Jurkat, Clone E6-1 (cell line): Measurements from ENCODE around the gene HOXB1.
"Not testable (repeated sequence)": the region's sequence is repeated elsewhere in the genome, so short reads cannot be mapped to it uniquely, and the experiment has no call there.

Experiments
- DNase-seq: peaks from one replicate; pipeline ENCODE4 v3.0.0-alpha.2; 2011; ENCODE audit warnings: low read depth, low spot score
- H3K4me3 ChIP-seq: 2 replicates; pipeline ENCODE4 v1.5.1; 2011; ENCODE audit warnings: mild to moderate bottlenecking, low read length, control low read depth, moderate library complexity

HOXB1 gene

GRCh38 chr17:48528936-48529682, 1.7 kb downstream of the HOXB1 start:
- no peak overlapping the region for H3K4me3 ChIP-seq
- no peak for DNase-seq

- DNase-seq = no peak
- no peak overlapping the region for H3K4me3 ChIP-seq
These were observed 2.5 kb downstream of the HOXB1 start for GRCh38 chr17:48528153-48528935.

- H3K4me3 ChIP-seq = no peak overlapping the region
- DNase-seq = no peak
These were observed 3.3 kb downstream of the HOXB1 start for GRCh38 chr17:48527547-48527932.

GRCh38 chr17:48526608-48527546, 3.9 kb downstream of the HOXB1 start:
- no peak overlapping the region for H3K4me3 ChIP-seq

GRCh38 chr17:48523010-48523409, 7.8 kb downstream of the HOXB1 start:
- DNase-seq = no peak
- H3K4me3 ChIP-seq = no peak overlapping the region

More at GRCh38 chr17:48526608-48527546, 3.9 kb downstream of the HOXB1 start:
- no peak for DNase-seq

GRCh38 chr17:48522031-48522653, 8.7 kb downstream of the HOXB1 start:
- H3K4me3 ChIP-seq = no peak overlapping the region
- no peak for DNase-seq

GRCh38 chr17:48520631-48521079, 10.2 kb downstream of the HOXB1 start:
- DNase-seq = no peak
- no peak overlapping the region for H3K4me3 ChIP-seq

- no peak overlapping the region for H3K4me3 ChIP-seq
- DNase-seq = no peak
These were observed 11.4 kb downstream of the HOXB1 start for GRCh38 chr17:48519427-48519826.

- no peak for DNase-seq
These were observed 13.3 kb downstream of the HOXB1 start for GRCh38 chr17:48517478-48517877.

GRCh38 chr17:48515925-48516900, 14.6 kb downstream of the HOXB1 start:
- H3K4me3 ChIP-seq = no peak overlapping the region
- no peak for DNase-seq

More at GRCh38 chr17:48517478-48517877, 13.3 kb downstream of the HOXB1 start:
- no peak overlapping the region for H3K4me3 ChIP-seq

GRCh38 chr17:48514477-48514876, 16.3 kb downstream of the HOXB1 start:
- no peak for DNase-seq
- H3K4me3 ChIP-seq = no peak overlapping the region

- no peak for DNase-seq
These were observed 16.9 kb downstream of the HOXB1 start for GRCh38 chr17:48513666-48514455.

GRCh38 chr17:48513097-48513496, 17.7 kb downstream of the HOXB1 start:
- DNase-seq = peak; percentile 14
- H3K4me3 ChIP-seq = no peak overlapping the region

More at GRCh38 chr17:48513666-48514455, 16.9 kb downstream of the HOXB1 start:
- no peak overlapping the region for H3K4me3 ChIP-seq

- no peak for DNase-seq
- no peak overlapping the region for H3K4me3 ChIP-seq
These were observed 19.8 kb downstream of the HOXB1 start for GRCh38 chr17:48510761-48511604.

- DNase-seq = no peak
These were observed 20.4 kb downstream of the HOXB1 start for GRCh38 chr17:48510381-48510760.

GRCh38 chr17:48509708-48510107, 21.1 kb downstream of the HOXB1 start:
- H3K4me3 ChIP-seq, DNase-seq: not testable (repeated sequence)

More at GRCh38 chr17:48510381-48510760, 20.4 kb downstream of the HOXB1 start:
- no peak overlapping the region for H3K4me3 ChIP-seq
